BLaER1 (cell line): ENCODE measurements around the gene ZNF654.
"Not testable (repeated sequence)": the region's sequence is repeated elsewhere in the genome, so short reads cannot be mapped to it uniquely, and the experiment has no call there.

Experiments
- H3K27ac ChIP-seq: shearing (Covaris generic); formaldehyde crosslinking; 2 replicates; pipeline ENCODE4 v1.8.1; 2022
- H3K27me3 ChIP-seq: shearing (Covaris generic); formaldehyde crosslinking; 2 replicates; pipeline ENCODE4 v1.8.1; 2022
- H3K36me3 ChIP-seq: shearing (Covaris generic); formaldehyde crosslinking; 2 replicates; pipeline ENCODE4 v1.8.1; 2022
- H3K4me1 ChIP-seq: shearing (Covaris generic); formaldehyde crosslinking; 2 replicates; pipeline ENCODE4 v1.8.1; 2022
- H3K4me2 ChIP-seq: shearing (Covaris generic); formaldehyde crosslinking; 2 replicates; pipeline ENCODE4 v1.8.1; 2022
- H3K4me3 ChIP-seq: shearing (Covaris generic); formaldehyde crosslinking; 2 replicates; pipeline ENCODE4 v1.8.1; 2022
- H3K9ac ChIP-seq: shearing (Covaris generic); formaldehyde crosslinking; 2 replicates; pipeline ENCODE4 v1.8.1; 2022
- H3K9me3 ChIP-seq: shearing (Covaris generic); formaldehyde crosslinking; 2 replicates; pipeline ENCODE4 v1.8.1; 2022
- H4K20me1 ChIP-seq: shearing (Covaris generic); formaldehyde crosslinking; 2 replicates; pipeline ENCODE4 v1.8.1; 2022
- Cebpa-rat ChIP-seq: shearing (Covaris generic); IDR thresholded peaks from 2 replicates; pipeline ENCODE4 v1.8.1; 2022

ZNF654 gene

DNA sequence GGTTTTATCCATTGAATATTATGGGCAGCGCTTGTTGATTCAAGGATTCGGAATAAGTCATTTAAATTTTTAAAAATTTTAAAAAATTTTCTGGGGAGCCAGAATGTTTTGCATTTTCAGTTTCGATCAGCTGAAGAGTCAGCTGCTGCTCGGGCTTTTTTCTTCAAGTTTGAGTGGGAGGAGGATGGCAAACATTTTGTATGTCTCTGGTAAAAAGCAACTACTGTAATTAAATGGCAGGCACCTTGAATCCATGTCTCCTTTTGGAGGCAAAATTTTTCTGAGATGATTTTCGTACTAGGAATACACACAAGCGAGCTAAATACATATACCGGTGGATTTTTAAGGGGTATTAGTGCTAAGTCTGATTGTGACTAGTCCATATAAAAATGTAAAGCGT is 91.3 kb downstream of the ZNF654 start:
- Histone ChIP-seq H3K4me3 (peak overlapping the region; percentile 88), H4K20me1 (peaks cover 33% of the 10 kb centered on the region), H3K36me3 (peaks cover 25% of the 10 kb centered on the region), H3K9ac (peak overlapping the region; percentile 91), H3K4me2 (peak overlapping the region; percentile 73), H3K27me3 (no peaks in the 10 kb centered on the region), H3K27ac (peak overlapping the region; percentile 91), H3K4me1 (peaks cover 34% of the 10 kb centered on the region), H3K9me3 (0 out of 2 replicates have a peak, but pooled peaks cover under 1% of the 10 kb centered on the region)
- no peak for TF ChIP-seq Cebpa-rat

DNA sequence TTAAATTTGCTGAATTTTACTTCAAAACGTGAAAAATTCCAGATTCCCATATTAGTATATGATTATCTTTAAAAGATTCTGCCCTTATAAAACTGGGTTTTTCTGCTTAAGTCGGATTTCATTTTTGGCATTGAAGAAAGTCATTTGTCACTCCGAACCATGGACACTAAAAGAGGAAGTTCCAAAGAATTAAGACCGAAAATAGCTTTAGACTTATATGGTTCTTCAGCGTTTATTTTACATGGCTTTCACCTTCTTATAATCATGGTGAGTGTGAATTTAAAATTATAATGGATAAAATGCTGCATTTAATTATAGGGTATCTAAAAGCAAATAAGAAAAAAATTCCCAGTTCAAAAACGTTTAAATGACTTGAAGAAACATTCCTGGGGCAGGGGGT is 91.8 kb downstream of the ZNF654 start:
- Histone ChIP-seq H3K9me3 (peaks cover 4% of the 10 kb centered on the region; the same call in 1 of the 2 replicates), H3K27ac (peak overlapping the region; percentile 91), H3K4me3 (peak overlapping the region; percentile 88)

DNA sequence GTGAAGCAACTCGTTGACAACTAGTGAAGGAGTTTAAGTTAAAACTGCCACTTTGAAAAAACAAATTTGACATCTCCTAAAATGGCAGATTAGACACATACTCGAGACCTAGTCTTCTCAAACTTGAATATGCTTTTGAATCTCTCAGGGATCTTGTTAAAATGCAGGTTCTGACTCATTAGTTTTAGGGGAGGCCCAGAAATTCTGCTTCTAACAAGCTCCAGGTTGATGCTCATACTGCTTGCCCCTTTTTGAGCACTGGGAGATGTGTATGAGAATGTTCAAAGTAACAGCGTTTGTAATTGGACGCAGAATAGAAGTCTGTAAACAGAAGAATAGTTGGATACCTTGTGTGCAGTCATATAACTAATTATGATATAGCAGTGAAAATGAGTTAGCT is 92.3 kb downstream of the ZNF654 start:
- H3K27ac ChIP-seq: peak overlapping the region; percentile 91
- peak overlapping the region; percentile 91 for H3K9ac ChIP-seq
- peak overlapping the region; percentile 88 for H3K4me3 ChIP-seq
- H3K9me3 ChIP-seq: peaks cover 9% of the 10 kb centered on the region; the same call in 1 of the 2 replicates
- peaks cover 34% of the 10 kb centered on the region for H3K4me1 ChIP-seq
- H4K20me1 ChIP-seq: peaks cover 38% of the 10 kb centered on the region
- peaks cover 35% of the 10 kb centered on the region for H3K36me3 ChIP-seq
- no peak for TF ChIP-seq Cebpa-rat
- H3K27me3 ChIP-seq: no peaks in the 10 kb centered on the region
- H3K4me2 ChIP-seq: peak overlapping the region; percentile 73

More for the DNA sequence above, 91.8 kb downstream of the ZNF654 start:
- Histone ChIP-seq H3K9ac (peak overlapping the region; percentile 91), H3K27me3 (no peaks in the 10 kb centered on the region), H4K20me1 (peaks cover 33% of the 10 kb centered on the region), H3K36me3 (peaks cover 29% of the 10 kb centered on the region), H3K4me2 (peak overlapping the region; percentile 73), H3K4me1 (peaks cover 34% of the 10 kb centered on the region)
- no peak for TF ChIP-seq Cebpa-rat

DNA sequence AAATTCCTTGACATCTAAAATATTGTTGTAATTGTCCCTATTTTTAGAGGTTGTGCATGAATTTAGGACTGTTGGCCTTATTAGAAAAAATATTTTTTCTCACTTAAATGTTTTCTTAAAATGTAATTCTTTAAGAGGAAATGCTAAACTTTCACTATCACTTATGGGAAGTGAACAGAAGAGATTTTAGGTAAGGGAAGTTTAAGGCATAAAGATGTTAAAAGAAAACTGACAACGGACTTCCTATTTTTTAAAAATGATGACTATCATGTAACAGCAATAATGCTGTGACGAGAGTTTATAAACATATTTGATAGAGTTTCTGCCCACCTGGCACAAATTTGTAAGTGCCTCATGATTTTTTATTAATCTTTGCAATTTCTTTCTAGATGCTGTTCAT is 93.8 kb downstream of the ZNF654 start:
- TF ChIP-seq Cebpa-rat: no peak
- H3K9ac ChIP-seq: no peak overlapping the region
- H3K9me3 ChIP-seq: peaks cover 13% of the 10 kb centered on the region; the same call in 1 of the 2 replicates
- peaks cover 38% of the 10 kb centered on the region for H3K4me1 ChIP-seq
- no peak overlapping the region for H3K27ac ChIP-seq
- no peak overlapping the region for H3K4me3 ChIP-seq
- no peaks in the 10 kb centered on the region for H3K27me3 ChIP-seq
- H4K20me1 ChIP-seq: peaks cover 51% of the 10 kb centered on the region
- H3K36me3 ChIP-seq: peaks cover 49% of the 10 kb centered on the region
- peak overlapping the region; percentile 73 for H3K4me2 ChIP-seq

DNA sequence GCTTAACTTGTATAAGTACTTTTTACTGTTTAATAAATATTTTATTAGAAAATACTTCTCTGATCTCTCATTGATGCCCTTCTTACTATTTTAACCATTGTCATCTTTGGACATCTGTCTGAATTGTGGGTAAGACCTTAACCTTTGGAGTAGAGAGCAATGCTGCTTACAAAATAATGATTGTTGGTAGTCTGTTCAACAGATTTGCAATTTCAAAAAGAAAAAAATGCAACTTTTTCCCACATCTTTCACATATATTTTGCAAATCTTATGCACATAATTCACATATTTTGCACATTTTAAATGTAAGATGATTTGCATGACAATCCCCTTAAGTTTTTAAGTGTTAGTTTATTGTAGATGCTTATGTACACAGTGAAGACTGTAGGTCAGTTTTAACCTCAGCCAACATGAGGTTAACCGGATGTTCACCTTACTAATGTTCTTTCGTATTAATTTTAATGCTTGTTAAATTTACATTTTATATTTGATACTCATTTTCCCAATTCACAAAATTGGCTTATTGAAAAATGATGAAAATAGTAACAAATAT is 107.4 kb downstream of the ZNF654 start:
- no peaks in the 10 kb centered on the region for H3K4me1 ChIP-seq
- H3K9me3 ChIP-seq: no peaks in the 10 kb centered on the region
- H3K27me3 ChIP-seq: no peaks in the 10 kb centered on the region
- no peak overlapping the region for H3K4me2 ChIP-seq
- no peak overlapping the region for H3K9ac ChIP-seq
- no peaks in the 10 kb centered on the region for H4K20me1 ChIP-seq
- no peak overlapping the region for H3K4me3 ChIP-seq
- peaks cover 26% of the 10 kb centered on the region for H3K36me3 ChIP-seq
- H3K27ac ChIP-seq: no peak overlapping the region
- no peak for TF ChIP-seq Cebpa-rat

DNA sequence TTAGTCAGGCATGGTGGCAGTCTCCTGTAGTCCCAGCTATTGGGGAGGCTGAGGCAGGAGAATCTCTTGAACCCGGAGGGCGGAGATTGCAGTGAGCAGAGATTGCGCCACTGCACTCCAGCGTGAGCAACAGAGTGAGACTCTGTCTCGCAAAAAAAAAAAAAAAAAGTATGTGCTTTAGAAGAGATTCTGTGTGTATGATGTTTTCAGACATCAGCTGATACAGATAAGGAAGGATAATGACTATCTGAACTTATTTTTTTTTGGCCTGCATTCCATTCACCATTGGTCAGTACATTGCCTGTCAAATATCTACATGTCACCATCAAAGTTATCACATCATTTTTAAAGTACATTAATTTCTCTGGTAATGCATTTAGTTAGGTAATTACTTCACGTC is 108.1 kb downstream of the ZNF654 start:
- Histone ChIP-seq H4K20me1 (no peaks in the 10 kb centered on the region), H3K27me3 (no peaks in the 10 kb centered on the region), H3K9ac (no peak overlapping the region), H3K9me3 (no peaks in the 10 kb centered on the region), H3K4me2 (no peak overlapping the region), H3K36me3 (peaks cover 25% of the 10 kb centered on the region), H3K4me3 (no peak overlapping the region), H3K27ac (no peak overlapping the region), H3K4me1 (no peaks in the 10 kb centered on the region)
- TF ChIP-seq Cebpa-rat: no peak

DNA sequence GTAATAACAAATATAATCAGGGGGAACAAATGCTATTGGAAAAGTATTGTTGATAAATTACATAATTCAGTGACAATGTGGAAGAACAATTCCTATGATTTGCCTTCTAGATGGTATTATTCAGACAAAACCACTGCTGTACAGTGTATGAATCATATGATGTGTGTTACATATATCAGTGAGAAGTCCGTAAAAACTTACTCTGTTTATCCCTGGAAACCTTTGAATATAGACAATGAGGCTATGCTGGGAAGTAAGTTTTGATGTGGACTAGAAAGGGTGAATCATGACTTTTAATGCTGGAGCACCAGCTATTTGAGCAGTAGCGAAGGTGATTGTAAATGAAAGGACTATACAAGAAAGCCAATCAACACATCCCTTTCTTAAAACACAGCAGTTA is 108.6 kb downstream of the ZNF654 start:
- Histone ChIP-seq H3K4me3 (no peak overlapping the region), H3K27ac (no peak overlapping the region), H3K36me3 (peaks cover 23% of the 10 kb centered on the region), H3K27me3 (no peaks in the 10 kb centered on the region), H3K4me2 (no peak overlapping the region), H3K9ac (no peak overlapping the region), H3K4me1 (no peaks in the 10 kb centered on the region), H3K9me3 (no peaks in the 10 kb centered on the region), H4K20me1 (no peaks in the 10 kb centered on the region)
- TF ChIP-seq Cebpa-rat: no peak

DNA sequence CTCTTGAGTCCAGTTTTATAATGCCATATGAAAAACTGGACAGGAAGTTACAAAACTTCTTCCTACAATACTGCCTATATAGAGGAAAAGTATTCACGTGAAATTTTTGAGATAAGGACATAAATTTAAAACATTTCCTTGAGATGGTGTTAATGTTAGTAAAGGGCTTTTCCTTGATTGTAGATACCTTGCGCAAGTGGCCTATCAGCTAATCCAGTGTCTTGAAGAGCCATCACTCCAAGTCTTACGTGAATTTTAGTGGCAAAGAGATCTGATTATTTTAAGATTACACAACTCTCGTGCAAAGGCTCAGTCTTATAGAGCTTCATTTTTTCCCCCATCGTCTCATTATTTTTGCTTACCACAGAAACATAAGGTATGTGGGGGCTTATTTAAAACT is 109.1 kb downstream of the ZNF654 start:
- no peaks in the 10 kb centered on the region for H3K27me3 ChIP-seq
- H3K36me3 ChIP-seq: peaks cover 19% of the 10 kb centered on the region
- no peak overlapping the region for H3K27ac ChIP-seq
- no peaks in the 10 kb centered on the region for H4K20me1 ChIP-seq
- H3K4me3 ChIP-seq: no peak overlapping the region
- TF ChIP-seq Cebpa-rat: no peak
- no peaks in the 10 kb centered on the region for H3K4me1 ChIP-seq
- no peak overlapping the region for H3K9ac ChIP-seq
- H3K9me3 ChIP-seq: no peaks in the 10 kb centered on the region
- no peak overlapping the region for H3K4me2 ChIP-seq

DNA sequence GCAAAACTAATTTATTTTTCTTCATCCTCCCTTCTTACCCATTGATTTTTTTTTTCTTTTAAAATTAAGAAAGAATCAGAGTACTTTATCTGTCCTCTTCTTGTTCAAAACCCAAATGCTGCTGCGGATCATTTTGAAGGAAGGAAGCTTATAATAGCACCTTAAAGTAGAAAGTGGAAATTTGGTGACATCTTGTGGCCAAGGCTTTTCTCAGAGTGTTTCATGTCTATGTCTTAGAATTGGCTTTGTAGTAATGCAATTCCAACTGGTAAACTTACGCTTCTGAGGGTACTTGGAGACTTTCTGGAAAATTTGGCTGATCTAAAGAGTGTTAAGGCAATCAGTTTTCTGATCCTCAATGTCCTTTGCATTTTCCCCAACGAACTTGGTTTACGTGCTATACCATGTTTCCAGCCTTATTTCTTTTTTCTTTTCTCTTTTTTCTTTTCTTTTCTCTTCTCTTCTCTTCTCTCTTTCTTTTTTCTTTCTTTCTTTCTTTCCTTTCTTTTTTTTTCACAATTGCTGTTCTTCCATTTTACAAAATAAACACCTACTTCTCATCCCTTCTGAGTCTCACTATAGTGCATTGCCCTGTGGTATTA is 121.4 kb downstream of the ZNF654 start:
- TF ChIP-seq Cebpa-rat: no peak
- Histone ChIP-seq H3K9ac (no peak overlapping the region), H3K4me3 (no peak overlapping the region), H3K4me1 (peaks cover 9% of the 10 kb centered on the region; the same call in 1 of the 2 replicates), H3K9me3 (peaks cover 6% of the 10 kb centered on the region; the same call in 1 of the 2 replicates), H3K27ac (no peak overlapping the region), H3K4me2 (no peak overlapping the region), H3K36me3 (no peaks in the 10 kb centered on the region), H3K27me3 (no peaks in the 10 kb centered on the region), H4K20me1 (no peaks in the 10 kb centered on the region)

DNA sequence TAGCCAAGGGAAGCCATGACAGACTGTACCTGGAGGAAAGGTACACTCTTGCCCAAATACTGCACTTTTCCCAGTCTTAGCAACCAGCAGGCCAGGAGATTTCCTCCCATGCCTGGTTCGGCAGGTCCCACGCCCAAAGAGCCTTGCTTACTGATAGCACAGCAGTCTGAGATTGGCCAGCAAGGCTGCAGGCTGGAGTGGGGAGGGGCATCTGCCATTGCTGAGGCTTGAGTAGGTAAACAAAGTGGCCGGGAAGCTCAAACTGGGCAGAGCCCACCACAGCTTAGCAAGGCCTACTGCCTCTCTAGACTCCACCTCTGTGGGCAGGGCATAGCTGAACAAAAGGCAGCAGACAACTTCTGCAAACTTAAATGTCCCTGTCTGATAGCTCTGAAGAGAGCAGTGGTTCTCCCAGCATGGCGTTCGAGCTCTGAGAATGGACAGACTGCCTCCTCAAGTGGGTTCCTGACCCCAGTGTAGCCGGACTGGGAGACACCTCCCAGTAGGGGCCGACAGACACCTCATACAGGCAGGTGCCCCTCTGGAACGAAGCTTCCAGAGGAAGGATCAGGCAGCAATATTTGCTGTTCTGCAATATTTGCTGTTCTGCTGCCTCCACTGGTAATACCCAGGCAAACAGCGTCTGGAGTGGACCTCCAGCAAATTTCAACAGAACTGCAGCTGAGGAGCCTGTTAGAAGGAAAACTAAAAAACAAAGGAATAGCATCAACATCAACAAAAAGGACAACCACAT is 123.3 kb downstream of the ZNF654 start:
- H3K4me3 ChIP-seq, H3K4me1 ChIP-seq, H3K27me3 ChIP-seq, H4K20me1 ChIP-seq, H3K36me3 ChIP-seq, H3K9ac ChIP-seq, H3K4me2 ChIP-seq, H3K9me3 ChIP-seq, H3K27ac ChIP-seq: not testable (repeated sequence)
